Measurements from ENCODE around the gene SESN3.
A peak's percentile ranks its signal among the peaks of the same experiment; 100 is the strongest.
"Not testable (repeated sequence)": the region's sequence is repeated elsewhere in the genome, so short reads cannot be mapped to it uniquely, and the experiment has no call there.

The SESN3 gene

DNA sequence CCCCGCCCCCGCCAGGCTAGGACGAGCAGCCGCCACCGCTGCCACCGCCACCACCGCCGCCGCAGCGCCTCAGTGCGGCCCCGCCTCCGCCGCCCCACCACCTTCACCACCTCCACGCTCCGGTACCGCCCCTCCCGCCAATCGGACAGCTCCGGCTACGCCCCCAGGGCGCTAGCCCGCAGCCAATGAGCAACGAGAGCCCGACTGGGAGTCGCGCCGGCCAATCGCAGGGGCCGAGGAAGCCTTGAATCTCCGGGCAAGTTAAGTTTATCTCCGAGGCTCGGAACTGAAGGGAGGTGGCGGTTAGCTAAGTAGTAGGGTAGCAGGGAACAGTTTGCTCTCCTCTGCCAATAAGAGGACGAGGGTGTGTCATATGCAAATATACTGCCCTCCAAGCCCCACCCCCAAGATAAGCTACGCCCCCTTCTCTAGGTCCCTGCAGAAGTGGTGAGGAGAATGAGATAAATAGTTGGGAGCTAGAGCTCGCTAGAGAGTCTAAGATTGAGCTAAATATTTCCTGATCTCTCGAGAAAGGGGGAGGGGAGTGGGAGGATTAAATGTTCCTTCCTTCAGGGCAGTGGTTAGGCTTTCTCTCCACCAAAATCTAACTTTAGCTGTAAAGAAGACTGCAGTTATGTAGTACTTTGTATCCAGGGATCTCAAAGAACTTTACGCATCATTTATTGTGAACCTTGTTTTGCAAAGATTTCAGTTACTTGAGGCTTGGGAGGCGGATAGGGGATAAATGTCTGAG is at the start of gene SESN3:
Gene SESN3, minus strand, starts transcription at position 76 of the 754 bp plus-strand sequence. CDS start 342 bp downstream, outside the sequence.
- ATAC-seq, result peak; percentile 95 to 96

DNA sequence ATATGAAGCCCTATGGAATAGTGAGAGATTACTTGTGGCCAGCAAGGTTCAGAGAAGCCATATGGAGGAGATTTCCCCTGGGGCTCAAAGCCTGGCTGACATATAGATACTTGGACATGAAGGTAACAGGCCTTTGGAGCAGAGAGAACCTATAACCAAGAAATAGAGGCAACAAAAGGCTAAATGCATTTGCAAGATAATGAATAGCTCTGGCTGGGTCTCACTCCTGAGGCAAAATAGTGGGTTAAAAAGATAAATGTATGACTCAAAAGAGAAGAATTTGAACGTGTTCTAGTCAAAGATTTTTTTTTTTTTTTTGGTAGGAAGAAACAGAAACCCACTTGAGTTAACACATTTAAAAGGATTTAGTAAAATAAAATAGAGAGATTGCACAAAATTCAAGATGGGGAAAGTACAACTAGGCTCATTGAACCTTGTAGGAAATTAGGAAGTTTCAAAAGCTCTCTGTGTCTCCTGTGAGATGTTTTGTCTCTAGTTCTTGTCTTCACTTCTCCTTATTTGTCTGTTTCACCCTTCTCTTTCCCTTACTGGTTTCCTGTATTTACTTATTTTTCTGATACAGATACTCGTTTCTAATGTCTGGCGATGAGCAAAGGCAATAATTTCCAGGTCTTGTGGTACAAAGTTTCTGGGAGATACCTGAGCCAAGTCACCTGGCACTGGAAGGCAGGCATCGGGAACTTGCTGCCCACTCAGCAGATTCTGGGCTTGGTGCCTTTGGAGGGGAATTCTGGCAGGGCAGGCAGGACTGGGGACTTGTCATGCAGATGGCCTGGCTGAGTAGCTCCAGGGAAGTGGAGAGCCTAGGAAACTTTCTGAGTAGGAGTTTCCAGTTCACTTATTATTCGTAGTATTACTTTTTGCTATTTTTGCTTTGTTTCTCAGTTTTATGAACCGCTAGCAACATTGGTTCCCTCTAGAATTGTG is 49.2 kb upstream of the SESN3 start:
- ATAC-seq, result no peak

DNA sequence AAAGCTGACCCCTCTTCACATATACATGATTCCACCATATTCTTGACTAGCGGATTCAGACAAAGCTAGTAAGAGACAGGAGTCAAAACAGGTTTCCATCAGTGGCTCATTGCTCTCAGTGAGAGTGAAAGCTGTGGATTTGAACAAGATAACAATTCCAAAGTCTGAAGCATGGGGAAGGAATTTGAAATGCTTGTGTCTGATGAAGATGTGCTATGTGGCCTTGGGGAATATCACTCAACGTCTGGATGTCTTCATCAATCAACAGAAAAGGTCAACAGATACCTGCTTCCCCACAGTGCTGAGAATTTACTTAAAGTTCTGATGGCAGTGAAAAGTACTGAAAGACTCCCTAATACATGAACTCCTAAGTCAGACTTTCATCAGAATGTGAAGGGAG is 46.9 kb upstream of the SESN3 start:
- ATAC-seq, result no peak

DNA sequence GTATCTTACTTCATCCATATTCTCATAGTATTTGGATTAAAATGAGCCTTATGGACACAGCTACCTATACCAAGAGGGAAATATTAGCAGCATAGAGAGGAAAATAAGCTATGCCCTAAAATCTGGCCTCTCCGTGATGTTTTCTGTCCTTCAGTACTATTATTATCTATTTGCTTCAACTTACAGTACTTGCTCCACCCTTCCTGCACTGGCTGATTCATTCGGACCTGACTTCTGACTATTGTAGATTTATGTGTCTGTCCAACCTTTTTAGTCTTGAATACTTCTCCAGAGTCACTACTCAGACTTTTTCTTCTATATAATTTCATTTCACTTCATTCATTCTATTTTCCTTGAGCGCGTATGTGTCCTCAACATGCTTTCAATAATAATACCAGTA is 45.1 kb upstream of the SESN3 start:
- no peak for ATAC-seq

DNA sequence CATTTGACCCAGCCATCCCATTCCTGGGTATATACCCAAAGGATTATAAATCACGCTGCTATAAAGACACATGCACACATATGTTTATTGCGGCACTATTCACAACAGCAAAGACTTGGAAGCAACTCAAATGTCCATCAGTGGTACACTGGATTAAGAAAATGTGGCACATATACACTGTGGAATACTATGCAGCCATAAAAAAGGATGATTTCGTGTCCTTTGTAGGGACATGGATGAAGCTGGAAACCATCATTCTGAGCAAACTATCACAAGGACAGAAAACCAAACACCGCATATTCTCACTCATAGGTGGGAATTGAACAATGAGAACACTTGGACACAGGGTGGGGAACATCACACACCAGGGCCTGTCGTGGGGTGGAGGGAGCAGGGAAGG is 42.6 kb upstream of the SESN3 start:
- ATAC-seq, result not testable (repeated sequence)

DNA sequence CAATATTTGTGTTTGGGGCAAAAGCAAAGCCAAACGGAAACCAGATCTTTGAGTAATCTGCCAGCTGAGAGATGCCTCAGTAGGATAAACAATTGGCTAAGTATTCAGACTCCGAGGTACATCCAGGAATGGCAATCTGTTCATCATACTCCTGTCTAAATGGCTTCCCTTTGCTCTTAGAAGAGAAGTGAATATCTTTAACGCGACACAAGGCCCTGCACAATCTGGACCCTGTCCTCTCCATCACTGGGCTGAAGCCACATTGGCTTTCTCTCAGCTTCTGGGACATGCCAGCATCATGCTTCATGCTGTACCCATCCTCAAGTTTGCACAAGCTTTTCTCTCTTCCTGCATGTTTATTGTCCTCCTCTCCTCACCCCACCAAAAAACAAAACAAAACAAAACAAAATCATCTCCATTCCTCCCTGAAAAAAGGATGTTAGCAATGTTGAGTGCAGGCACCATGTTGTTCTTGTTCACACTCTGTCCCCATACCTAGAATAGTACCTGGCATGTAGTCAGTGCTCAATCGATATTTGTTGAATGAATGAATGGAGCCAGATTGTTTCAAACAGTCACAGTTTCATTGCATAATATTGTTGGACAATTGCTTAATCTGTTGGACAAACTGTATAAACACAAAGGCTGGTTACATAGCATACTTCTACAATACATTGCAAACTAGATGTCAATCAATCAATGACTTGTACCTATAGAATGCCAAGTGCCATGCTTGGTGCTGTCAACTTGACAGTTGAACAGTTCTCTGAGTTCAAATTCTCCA is 38.2 kb upstream of the SESN3 start:
- ATAC-seq, result no peak

DNA sequence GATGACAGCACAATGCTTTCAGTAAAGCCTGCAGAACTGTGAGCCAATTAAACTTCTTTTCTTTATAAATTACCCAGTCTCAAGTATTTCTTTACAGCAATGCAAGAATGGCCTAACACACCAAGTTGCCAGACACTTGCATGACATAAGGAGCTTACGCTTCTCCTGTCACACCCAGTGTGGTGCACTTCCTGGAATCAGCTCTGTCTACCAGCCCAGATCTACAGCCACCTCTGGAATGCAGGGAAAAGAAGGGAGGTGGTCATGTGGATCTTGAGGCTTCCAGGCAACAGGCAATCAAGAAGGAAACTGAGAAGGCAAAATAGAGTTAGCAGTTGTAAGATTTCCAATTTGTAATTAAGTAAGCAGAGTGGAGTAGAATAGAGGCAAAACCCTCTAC is 37.4 kb upstream of the SESN3 start:
- no peak for ATAC-seq

GRCh38 chr11:95267601-95268213 is 36.7 kb upstream of the SESN3 start:
- no peak for ATAC-seq

- no peak for ATAC-seq
Measured at GRCh38 chr11:95266751-95267374, 35.9 kb upstream of the SESN3 start.

DNA sequence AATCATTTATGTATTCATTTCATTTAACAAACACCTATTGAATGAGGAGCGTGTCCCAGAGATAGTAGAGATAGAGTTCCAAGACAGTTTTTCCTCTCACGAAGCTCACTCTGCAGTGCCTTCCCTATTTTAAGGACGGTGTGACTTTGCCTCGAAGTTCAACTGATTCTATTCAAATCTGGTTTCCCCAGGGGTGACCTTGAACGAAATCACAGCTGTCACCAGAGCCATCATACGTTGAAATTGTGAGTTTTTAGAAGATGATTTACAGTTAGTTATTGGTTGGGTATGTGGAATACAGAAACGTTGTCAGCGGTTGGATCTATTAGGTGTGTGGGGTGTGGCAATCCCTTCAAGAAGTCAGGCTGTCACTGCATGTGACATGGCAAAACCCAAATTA is 33.9 kb upstream of the SESN3 start:
- ATAC-seq, result no peak

GRCh38 chr11:95262994-95263765 is 32.2 kb upstream of the SESN3 start:
- no peak for ATAC-seq

DNA sequence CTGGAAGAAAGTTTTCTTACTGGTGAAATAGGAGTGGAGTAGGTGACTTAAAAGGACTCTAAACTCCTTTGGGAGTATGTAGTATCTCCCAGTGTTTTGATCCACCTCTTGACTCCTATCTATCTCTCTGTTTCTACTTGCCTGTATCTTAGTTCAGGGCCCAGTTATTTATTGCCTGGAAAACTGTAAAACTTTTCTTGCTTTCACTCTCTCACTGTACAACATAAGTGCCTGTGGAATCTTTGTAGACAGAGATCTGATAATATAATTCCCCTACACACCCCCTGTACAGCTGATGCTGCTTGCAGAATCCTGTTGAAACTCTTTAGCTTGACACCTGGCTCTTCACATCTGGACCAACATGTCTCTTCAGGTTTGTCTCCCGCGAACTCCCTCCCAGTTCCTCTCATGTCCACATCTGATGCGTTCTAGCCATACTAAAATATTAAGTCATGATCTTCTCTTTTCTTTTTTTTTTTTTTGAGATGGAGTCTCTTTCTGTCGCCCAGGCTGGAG is 26.5 kb upstream of the SESN3 start:
- ATAC-seq, result no peak

- ATAC-seq, result no peak
Measured at GRCh38 chr11:95256321-95256779, 25.3 kb upstream of the SESN3 start.

GRCh38 chr11:95255251-95256145 is 24.5 kb upstream of the SESN3 start:
- ATAC-seq, result no peak

GRCh38 chr11:95254716-95255115 is 23.7 kb upstream of the SESN3 start:
- ATAC-seq, result no peak

DNA sequence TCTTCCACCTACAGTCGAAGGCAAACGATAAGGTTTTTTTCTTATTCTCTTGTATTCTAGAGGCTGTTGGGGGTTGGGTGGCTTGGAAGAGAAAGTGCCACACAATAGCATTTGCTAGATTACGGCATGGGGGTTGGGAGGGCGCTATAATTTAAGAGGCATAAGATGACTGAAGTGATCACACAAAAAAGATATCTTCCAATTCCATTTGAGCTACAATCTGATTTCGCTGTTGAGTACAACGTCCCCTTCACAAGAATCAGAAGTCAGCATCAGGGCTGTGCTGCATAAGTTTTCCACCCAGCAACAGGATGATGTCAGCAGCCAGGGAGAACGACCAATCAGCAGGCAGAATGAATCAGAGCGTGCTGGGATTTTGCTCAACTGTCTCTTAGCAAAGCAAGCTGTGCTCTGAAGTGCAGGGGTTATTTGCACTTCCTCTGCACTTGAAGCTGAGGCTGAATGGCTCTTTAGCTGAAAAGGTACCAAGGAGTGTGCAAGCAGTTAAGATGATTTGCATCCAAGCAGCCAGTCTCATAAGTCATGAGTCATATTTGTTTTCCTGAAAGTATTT is 23.2 kb upstream of the SESN3 start:
- ATAC-seq, result peak; percentile 100

DNA sequence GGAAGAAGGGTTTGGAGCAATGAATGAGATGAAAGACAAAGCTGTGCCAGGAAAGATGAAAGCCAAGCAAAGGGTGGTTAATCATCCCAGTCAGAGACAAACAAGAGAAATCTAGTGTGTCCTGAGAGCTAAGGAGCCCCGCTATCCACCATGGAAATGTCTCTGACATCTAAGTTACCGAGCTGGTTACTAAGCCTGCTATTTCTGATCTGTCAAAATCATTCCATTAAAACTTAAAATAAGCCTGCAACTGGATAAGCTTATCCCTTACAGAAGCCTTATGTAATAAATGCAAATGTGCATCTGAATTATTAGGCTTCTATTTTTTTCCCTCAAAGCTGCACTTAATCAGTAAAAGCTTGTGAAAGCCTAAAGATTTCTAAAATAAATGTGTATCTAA is 22.1 kb upstream of the SESN3 start:
- ATAC-seq, result no peak

GRCh38 chr11:95252586-95252985 is 21.6 kb upstream of the SESN3 start:
- ATAC-seq, result no peak

DNA sequence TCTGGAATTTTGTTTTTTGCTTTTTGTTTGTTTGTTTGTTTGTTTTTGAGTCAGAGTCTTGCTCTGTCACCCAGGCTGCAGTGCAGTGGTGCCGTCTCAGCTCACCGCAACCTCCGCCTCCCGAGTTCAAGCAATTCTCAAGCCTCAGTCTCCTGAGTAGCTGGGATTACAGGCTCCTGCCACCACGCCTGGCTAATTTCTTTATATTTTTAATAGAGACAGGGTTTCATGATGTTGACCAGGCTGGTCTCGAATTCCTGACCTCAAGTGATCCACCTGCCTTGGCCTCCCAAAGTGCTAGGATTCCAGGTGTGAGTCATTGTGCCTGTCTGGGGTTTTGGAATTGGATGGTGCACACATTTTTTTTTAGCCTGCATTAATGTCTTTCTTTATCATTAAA is 20.9 kb upstream of the SESN3 start:
- not testable (repeated sequence) for ATAC-seq
